ENCODE results near the gene PCBP3.

GRCh38 chr21:45954921-45955320 is 311.4 kb downstream of the PCBP3 start:
- TF ChIP-seq, protein P1, sequence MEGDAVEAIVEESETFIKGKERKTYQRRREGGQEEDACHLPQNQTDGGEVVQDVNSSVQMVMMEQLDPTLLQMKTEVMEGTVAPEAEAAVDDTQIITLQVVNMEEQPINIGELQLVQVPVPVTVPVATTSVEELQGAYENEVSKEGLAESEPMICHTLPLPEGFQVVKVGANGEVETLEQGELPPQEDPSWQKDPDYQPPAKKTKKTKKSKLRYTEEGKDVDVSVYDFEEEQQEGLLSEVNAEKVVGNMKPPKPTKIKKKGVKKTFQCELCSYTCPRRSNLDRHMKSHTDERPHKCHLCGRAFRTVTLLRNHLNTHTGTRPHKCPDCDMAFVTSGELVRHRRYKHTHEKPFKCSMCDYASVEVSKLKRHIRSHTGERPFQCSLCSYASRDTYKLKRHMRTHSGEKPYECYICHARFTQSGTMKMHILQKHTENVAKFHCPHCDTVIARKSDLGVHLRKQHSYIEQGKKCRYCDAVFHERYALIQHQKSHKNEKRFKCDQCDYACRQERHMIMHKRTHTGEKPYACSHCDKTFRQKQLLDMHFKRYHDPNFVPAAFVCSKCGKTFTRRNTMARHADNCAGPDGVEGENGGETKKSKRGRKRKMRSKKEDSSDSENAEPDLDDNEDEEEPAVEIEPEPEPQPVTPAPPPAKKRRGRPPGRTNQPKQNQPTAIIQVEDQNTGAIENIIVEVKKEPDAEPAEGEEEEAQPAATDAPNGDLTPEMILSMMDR (IDR thresholded peaks at IDR 0.05; ENCODE audit: insufficient read depth, low read length, poor library complexity, severe bottlenecking), result no peak
- TF ChIP-seq EZH2phosphoT487 (conservative IDR thresholded peaks at IDR 0.05; ENCODE audit: low read length), result no peak

All from SU-DHL-6 (cell line).